Measurements from ENCODE around the gene FBXO42. TPM values are rescaled to one million over a fixed set of nuclear protein-coding genes. Genes with fewer than 3 reads are reported as not detected.

FBXO42 gene
- total and polyA plus RNA-seq, 2 of the 8 experiments (the other 6 are each of a cell fraction or from before 2014, with no cell fraction given): 15.1 to 17.0 TPM

DNA sequence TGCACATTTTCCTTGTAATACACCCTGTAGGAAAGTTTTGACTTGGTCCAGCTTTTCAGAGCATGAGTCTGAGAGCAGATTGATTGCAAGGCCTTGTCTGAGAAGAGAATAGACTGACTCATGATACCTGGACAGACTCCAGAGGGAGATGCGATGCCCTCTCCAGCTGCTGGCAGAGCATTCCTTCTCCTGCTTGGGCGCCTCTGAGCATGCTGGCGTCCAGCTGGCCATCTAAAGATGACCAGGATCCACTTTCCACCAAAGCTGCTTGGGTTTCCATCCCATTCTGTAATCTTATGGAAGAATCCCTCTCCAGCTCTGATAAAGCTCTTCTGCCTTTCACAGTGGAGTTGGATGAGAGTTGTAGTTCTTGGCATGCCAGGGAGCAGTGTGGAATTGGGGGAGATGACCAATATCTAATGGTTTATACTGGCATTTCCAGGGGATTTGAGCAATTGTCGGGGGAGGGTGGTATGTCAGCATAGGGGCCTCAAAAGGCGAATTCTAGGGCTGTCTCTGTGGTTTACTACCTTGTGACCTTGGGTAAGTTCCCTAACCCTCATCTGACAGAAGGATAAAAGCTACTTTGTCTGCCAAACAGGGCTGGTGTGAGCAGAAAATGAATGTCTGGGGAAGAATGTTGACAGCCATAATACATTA lies 34.3 kb upstream of the FBXO42 start:
- H2BK120ac ChIP-seq (replicated peaks; ENCODE audit: low read depth, low read length): no peak overlapping the region
- ChIA-PET CTCF (ENCODE audit: partially characterized antibody) (interaction anchor here (0.7 to 1.2 kb wide), 2 partner anchors 24 to 43 kb away, joined by 3 read pairs; no protein-coding TSS in a partner anchor), POLR2A (ENCODE audit: partially characterized antibody) (interaction anchor here (0.7 to 4.1 kb wide), 7 partner anchors 10 to 127 kb away, joined by 3 to 13 read pairs (median 4); partner anchors contain the start of gene SZRD1)
- H3K9ac ChIP-seq (replicated peaks in 1 of 4; ENCODE audit: extremely low read depth in 1 of 4, low read depth in 3 of 4, low read length in 3 of 4): no peak overlapping the region
- H2BK15ac ChIP-seq (ENCODE audit: low read length): no peak overlapping the region
- no peak overlapping the region for H4K8ac ChIP-seq (ENCODE audit: extremely low read depth, insufficient read depth, low read length)
- H3K14ac ChIP-seq (ENCODE audit: insufficient read length): no peak overlapping the region
- 0 out of 2 replicates have a peak overlapping the region, but pooled peaks have one; percentile 31 for H2BK5ac ChIP-seq (ENCODE audit: low read depth, low read length)
- peaks cover 9 to 91% of the 10 kb centered on the region in 2 experiments for H3K79me2 ChIP-seq (ENCODE audit: control insufficient read depth in 1 of 2, insufficient read depth in 2 of 2, low read length in 2 of 2)
- H3K18ac ChIP-seq (ENCODE audit: extremely low read depth, low read length): no peak overlapping the region
- H2BK12ac ChIP-seq (ENCODE audit: low read depth, low read length): no peak overlapping the region
- WGBS, 2 experiments (ENCODE audit: extremely low coverage in 1 of 2, insufficient coverage in 1 of 2, insufficient read length in 1 of 2, insufficient replicate concordance in 2 of 2, low coverage in 1 of 2, low lambda C conversion rate in 2 of 2, missing lambda C conversion rate in 1 of 2): 93% methylated on average over 5 of the region's 5 CpGs; no CpG with 5 or more reads in 1 of the 2 experiments
- FAIRE-seq (no peak), DNase-seq (ENCODE audit: low read depth in 1 of 2, low spot score in 2 of 2) (no peak)
- H3K27ac ChIP-seq (ENCODE audit: low read depth, low read length): no peak overlapping the region
- no peak overlapping the region; a peak in 1 of 4 replicates for H3K4me2 ChIP-seq (ENCODE audit: insufficient read depth in 1 of 2, low read depth in 2 of 2, low read length in 2 of 2)
- H3K23ac ChIP-seq (ENCODE audit: insufficient read length): no peak overlapping the region
- no peak overlapping the region for H2AFZ ChIP-seq (ENCODE audit: low read length)
- no peaks in the 10 kb centered on the region for H3K9me3 ChIP-seq (ENCODE audit: insufficient read depth in 2 of 2, low read depth in 1 of 2, low read length in 1 of 2)
- H4K20me1 ChIP-seq (replicated peaks in 1 of 2; ENCODE audit: control insufficient read depth in 1 of 2, insufficient read depth in 2 of 2, low read length in 2 of 2): peaks cover 35 to 41% of the 10 kb centered on the region in 2 experiments
- no peaks in the 10 kb centered on the region for H3K23me2 ChIP-seq (ENCODE audit: low read depth, low read length)
- H3K79me1 ChIP-seq (ENCODE audit: low read depth, low read length): peaks cover 24% of the 10 kb centered on the region
- H3K56ac ChIP-seq (replicated peaks; ENCODE audit: insufficient read length, low read depth, low read length): no peak overlapping the region
- H3K4me3 ChIP-seq (ENCODE audit: extremely low read depth in 1 of 4, insufficient read depth in 2 of 4, low read depth in 3 of 4, low read length in 4 of 4): no peak overlapping the region
- no peak overlapping the region for H4K5ac ChIP-seq (ENCODE audit: insufficient read length, low read depth, low read length)
- H2BK20ac ChIP-seq (ENCODE audit: low read length): no peak overlapping the region
- H3K4me1 ChIP-seq (replicated peaks in 1 of 4; ENCODE audit: control insufficient read depth in 3 of 4, insufficient read depth in 4 of 4, low read length in 3 of 4): peaks cover 8 to 22% (median 13%) of the 10 kb centered on the region in 4 experiments
- no peak overlapping the region for H4K91ac ChIP-seq (replicated peaks; ENCODE audit: insufficient read length, low read length)
- H3K27me3 ChIP-seq (replicated peaks in 1 of 4; ENCODE audit: control insufficient read depth in 3 of 4, extremely low read depth in 1 of 4, insufficient read depth in 3 of 4, low read length in 3 of 4): no peaks in the 10 kb centered on the region
- H3K4ac ChIP-seq (replicated peaks; ENCODE audit: insufficient read length, low read depth, low read length): no peak overlapping the region
- no peaks in the 10 kb centered on the region for H3K36me3 ChIP-seq (ENCODE audit: control insufficient read depth in 2 of 4, insufficient read depth in 4 of 4, low read length in 3 of 4)
- H2AK5ac ChIP-seq (ENCODE audit: low read depth, low read length): no peak overlapping the region
- TF ChIP-seq KDM5A (IDR thresholded peaks at IDR 0.05; ENCODE audit: low read length) (no peak), SRF (IDR thresholded peaks at IDR 0.05; ENCODE audit: low read depth, low read length) (no peak), RNF2 (IDR thresholded peaks at IDR 0.05; ENCODE audit: borderline replicate concordance, low read depth, low read length, missing control alignments, poor library complexity, severe bottlenecking) (no peak), EP300 (IDR thresholded peaks at IDR 0.05; ENCODE audit: borderline replicate concordance in 1 of 2, low read depth in 2 of 2, low read length in 2 of 2) (no peak), POU5F1 (IDR thresholded peaks at IDR 0.05; ENCODE audit: low read depth, low read length) (no peak), JUND (IDR thresholded peaks at IDR 0.05; ENCODE audit: low read length) (no peak), NRF1 (IDR thresholded peaks at IDR 0.05; ENCODE audit: low read depth, low read length) (no peak), CTBP2 (IDR thresholded peaks at IDR 0.05; ENCODE audit: borderline replicate concordance, insufficient read depth, insufficient read length, low read length) (no peak), BRCA1 (IDR thresholded peaks at IDR 0.05; ENCODE audit: low read depth, low read length) (no peak), MAFK (IDR thresholded peaks at IDR 0.05; ENCODE audit: low read depth, low read length) (no peak), TAF1 (IDR thresholded peaks at IDR 0.05; ENCODE audit: low read depth, low read length) (no peak), SP2 (IDR thresholded peaks at IDR 0.05; ENCODE audit: low read length) (no peak), RXRA (IDR thresholded peaks at IDR 0.05; ENCODE audit: insufficient read depth, low read depth, low read length) (no peak)
